Loucy (cell line): ENCODE measurements around the gene KIF18B.

Source experiments
- H2AFZ ChIP-seq: fragments of 200-600 bp; sonication (generic); 2 replicates; pipeline ENCODE4 v1.6.0; 2016; ENCODE audit warnings: antibody characterized with exemption, mild to moderate bottlenecking, low read length, moderate library complexity
- H3F3A ChIP-seq: fragments of 200-600 bp; 2 replicates; pipeline ENCODE4 v1.6.0; 2016; ENCODE audit warnings: antibody characterized with exemption, low read depth, mild to moderate bottlenecking
- H3K27me3 ChIP-seq: fragments of 200-600 bp; sonication (generic); 2 replicates; pipeline ENCODE4 v1.6.1; 2014; ENCODE audit warnings: low read length, mild to moderate bottlenecking; ENCODE audit not compliant: insufficient read depth, poor library complexity, severe bottlenecking
- H3K36me3 ChIP-seq: fragments of 200-600 bp; sonication (generic); 2 replicates; pipeline ENCODE4 v1.6.1; 2016; ENCODE audit warnings: low read length; ENCODE audit not compliant: insufficient read depth
- H3K4me1 ChIP-seq: fragments of 200-600 bp; sonication (generic); 2 replicates; pipeline ENCODE4 v1.5.1; 2014; ENCODE audit warnings: low read length, mild to moderate bottlenecking; ENCODE audit not compliant: insufficient read depth, poor library complexity, severe bottlenecking
- H3K4me2 ChIP-seq: fragments of 200-600 bp; sonication (generic); 2 replicates; pipeline ENCODE4 v1.6.0; 2014; ENCODE audit warnings: antibody characterized with exemption, low read length, low read depth, mild to moderate bottlenecking; ENCODE audit not compliant: poor library complexity, severe bottlenecking
- H3K4me3 ChIP-seq: fragments of 200-600 bp; sonication (generic); 2 replicates; pipeline ENCODE4 v1.5.1; 2014; ENCODE audit warnings: low read length, mild to moderate bottlenecking, mixed read lengths; ENCODE audit not compliant: poor library complexity, severe bottlenecking
- H3K79me2 ChIP-seq: fragments of 200-600 bp; sonication (generic); 2 replicates; pipeline ENCODE4 v1.6.1; 2014; ENCODE audit warnings: low read length; ENCODE audit not compliant: insufficient read depth
- H3K9ac ChIP-seq: fragments of 200-600 bp; sonication (generic); 2 replicates; pipeline ENCODE4 v1.6.0; 2014; ENCODE audit warnings: mild to moderate bottlenecking, low read depth, low read length, moderate library complexity; ENCODE audit not compliant: poor library complexity, severe bottlenecking
- H3K9me2 ChIP-seq: fragments of 200-600 bp; sonication (generic); replicated peaks from 2 replicates; pipeline ENCODE4 v1.6.1; 2016; ENCODE audit warnings: low read depth, low read length, mixed read lengths
- H3K9me3 ChIP-seq: fragments of 200-600 bp; sonication (generic); 2 replicates; pipeline ENCODE4 v1.6.1; 2014; ENCODE audit warnings: mild to moderate bottlenecking, antibody characterized with exemption, low read length, low read depth; ENCODE audit not compliant: insufficient read depth
- H4K20me1 ChIP-seq: fragments of 200-600 bp; sonication (generic); 2 replicates; pipeline ENCODE4 v1.6.0; 2014; ENCODE audit warnings: antibody characterized with exemption, low read length, mild to moderate bottlenecking; ENCODE audit not compliant: insufficient read depth, poor library complexity, severe bottlenecking
- CTCF ChIP-seq: fragments of 200-600 bp; sonication (generic); conservative IDR thresholded peaks from 2 replicates; pipeline ENCODE4 v1.5.1; 2014; ENCODE audit warnings: mild to moderate bottlenecking, antibody characterized with exemption, low read length
- EZH2phosphoT487 ChIP-seq: fragments of 200-600 bp; IDR thresholded peaks from 2 replicates; pipeline ENCODE4 v1.6.1; 2018; ENCODE audit warnings: antibody characterized with exemption, mild to moderate bottlenecking, moderate library complexity, borderline replicate concordance

KIF18B gene

GRCh38 chr17:44884941-44885340 is 62.6 kb downstream of the KIF18B start:
- Histone ChIP-seq H3F3A (no peaks in the 10 kb centered on the region), H3K4me1 (no peaks in the 10 kb centered on the region), H4K20me1 (peaks cover 25% of the 10 kb centered on the region), H3K4me3 (no peak overlapping the region), H3K36me3 (peaks cover 85% of the 10 kb centered on the region), H3K4me2 (no peak overlapping the region), H3K27me3 (no peaks in the 10 kb centered on the region), H3K79me2 (peaks cover 32% of the 10 kb centered on the region; the same call in 1 of the 2 replicates), H3K9ac (no peak overlapping the region), H3K9me2 (no peaks in the 10 kb centered on the region), H2AFZ (no peak overlapping the region), H3K9me3 (no peaks in the 10 kb centered on the region)
- TF ChIP-seq CTCF: no peak
- no peak for TF ChIP-seq EZH2phosphoT487

- Histone ChIP-seq H3K4me2 (no peak overlapping the region), H3K9me3 (no peaks in the 10 kb centered on the region), H3K4me3 (no peak overlapping the region), H3K9ac (no peak overlapping the region), H3K27me3 (no peaks in the 10 kb centered on the region), H3K36me3 (peaks cover 91% of the 10 kb centered on the region; the same call in 1 of the 2 replicates), H2AFZ (no peak overlapping the region), H3K79me2 (no peaks in the 10 kb centered on the region), H4K20me1 (peaks cover 3% of the 10 kb centered on the region), H3F3A (no peaks in the 10 kb centered on the region), H3K4me1 (no peaks in the 10 kb centered on the region), H3K9me2 (no peaks in the 10 kb centered on the region)
- TF ChIP-seq CTCF (no peak), EZH2phosphoT487 (no peak)
Observed at GRCh38 chr17:44881145-44881544, 66.4 kb downstream of the KIF18B start.

GRCh38 chr17:44880062-44880461 is 67.5 kb downstream of the KIF18B start:
- Histone ChIP-seq H3K9me2 (no peaks in the 10 kb centered on the region), H3K27me3 (no peaks in the 10 kb centered on the region), H3F3A (no peaks in the 10 kb centered on the region), H3K9me3 (no peaks in the 10 kb centered on the region), H3K9ac (no peak overlapping the region), H3K4me1 (no peaks in the 10 kb centered on the region), H2AFZ (no peak overlapping the region), H3K4me2 (no peak overlapping the region), H4K20me1 (peaks cover 3% of the 10 kb centered on the region), H3K4me3 (no peak overlapping the region), H3K79me2 (no peaks in the 10 kb centered on the region), H3K36me3 (peaks cover 87% of the 10 kb centered on the region; the same call in 1 of the 2 replicates)
- no peak for TF ChIP-seq CTCF
- no peak for TF ChIP-seq EZH2phosphoT487
